HG02852 (cell line): ENCODE results near the gene PKD1L1.

Experiments
- ATAC-seq: cut with Tn5 transposase; IDR thresholded peaks from one replicate; pipeline ENCODE4 v1.9.1; 2021; ENCODE audit warnings: mild to moderate bottlenecking, moderate library complexity; ENCODE audit not compliant: unreplicated experiment

The PKD1L1 gene

DNA sequence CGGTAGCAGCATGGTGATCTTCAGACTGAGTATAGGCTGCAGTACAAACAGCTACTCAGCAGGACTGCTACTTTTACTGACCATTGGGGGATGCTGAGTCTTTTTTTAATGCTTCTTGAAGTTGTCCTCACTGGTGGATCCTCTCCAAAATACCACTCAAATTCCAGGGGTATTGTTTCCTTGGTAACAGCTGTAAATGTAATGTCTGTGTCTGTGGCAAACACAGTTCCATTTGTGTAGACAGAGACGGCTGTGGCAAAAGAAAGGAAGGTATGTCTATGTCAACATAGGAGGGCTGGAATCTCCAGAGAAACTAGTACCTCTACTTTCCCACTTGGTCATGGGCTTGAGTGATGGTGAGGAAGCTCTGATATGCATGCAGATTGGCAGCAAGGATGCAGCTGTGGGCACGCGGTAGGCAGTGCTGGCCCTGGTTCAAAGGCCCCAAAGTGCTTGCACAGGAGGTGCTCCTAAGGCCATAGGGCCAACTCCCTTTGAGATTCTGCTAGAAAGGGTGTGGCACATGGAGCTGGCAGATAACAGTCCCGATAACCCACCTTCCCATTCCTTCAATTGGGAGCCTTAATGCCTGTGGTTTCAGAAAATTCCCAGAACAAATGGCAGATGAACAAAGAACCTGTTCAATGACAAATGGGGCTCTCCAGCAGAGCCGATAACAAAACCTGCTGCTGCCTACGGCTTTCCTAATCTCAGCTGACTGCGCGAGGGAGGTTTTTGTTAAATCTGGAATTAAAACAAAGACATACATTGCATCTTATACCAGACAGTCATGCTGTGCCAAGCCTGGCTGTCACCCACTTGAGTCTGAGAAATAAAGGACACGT lies 43.0 kb downstream of the PKD1L1 start:
- no peak for ATAC-seq

DNA sequence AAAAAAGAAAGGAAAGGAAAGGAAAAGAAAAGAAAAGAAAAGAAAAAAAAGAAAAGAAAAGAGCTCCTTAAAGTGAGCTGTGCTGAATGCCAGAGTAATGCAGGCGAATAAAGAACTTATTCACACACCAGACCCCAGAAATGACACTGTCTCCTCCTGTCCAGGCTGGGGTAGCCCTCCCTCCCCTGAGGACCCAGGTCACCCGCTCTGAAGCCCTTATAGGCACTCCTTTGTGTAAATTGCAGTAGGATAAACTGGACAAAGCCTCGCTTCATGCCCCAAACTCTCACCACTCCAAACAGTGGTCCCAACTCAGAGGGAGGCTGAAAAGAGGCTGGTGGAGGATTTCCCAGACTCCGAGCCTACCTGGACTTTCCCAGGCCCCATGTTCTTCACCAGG lies 46.3 kb downstream of the PKD1L1 start:
- no peak for ATAC-seq

DNA sequence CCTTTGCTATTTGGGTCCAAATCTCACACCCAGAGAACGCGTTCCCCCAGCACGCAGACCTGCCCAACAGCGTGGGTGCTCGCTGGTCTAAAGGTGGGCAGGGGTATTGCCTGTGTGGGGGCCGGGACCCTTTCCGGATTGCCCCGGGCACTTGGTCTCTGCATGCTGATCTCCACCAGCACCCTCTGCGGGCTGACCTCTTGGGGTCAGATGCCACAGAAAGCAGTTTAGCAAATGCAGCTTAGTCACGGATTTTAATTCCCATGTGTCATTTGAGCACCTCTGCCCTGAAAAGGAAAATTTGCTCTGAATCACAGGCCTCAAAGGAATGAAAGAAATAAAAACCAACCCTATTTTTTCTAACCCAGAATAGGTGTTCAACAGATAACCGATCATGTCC lies 46.7 kb downstream of the PKD1L1 start:
- no peak for ATAC-seq

DNA sequence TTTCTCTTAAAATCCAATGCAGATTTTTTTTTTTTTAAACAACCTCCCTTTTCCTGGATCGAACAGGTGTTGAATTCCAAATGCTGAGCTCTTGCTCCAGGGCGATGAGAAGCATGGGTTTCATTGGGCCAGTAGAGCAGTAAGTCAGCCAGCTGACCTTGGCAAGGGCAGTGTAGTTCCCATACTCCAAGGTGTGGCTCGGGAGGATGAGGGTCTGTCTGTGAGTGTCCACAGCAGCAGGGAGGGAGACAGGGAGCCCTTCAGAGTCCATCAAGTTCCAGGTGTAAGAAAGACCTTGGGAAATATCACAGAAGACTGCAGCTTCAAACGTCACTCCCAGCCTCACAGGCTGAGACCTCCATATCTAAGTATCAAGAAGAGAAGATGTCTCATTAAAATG lies 50.4 kb downstream of the PKD1L1 start:
- no peak for ATAC-seq

DNA sequence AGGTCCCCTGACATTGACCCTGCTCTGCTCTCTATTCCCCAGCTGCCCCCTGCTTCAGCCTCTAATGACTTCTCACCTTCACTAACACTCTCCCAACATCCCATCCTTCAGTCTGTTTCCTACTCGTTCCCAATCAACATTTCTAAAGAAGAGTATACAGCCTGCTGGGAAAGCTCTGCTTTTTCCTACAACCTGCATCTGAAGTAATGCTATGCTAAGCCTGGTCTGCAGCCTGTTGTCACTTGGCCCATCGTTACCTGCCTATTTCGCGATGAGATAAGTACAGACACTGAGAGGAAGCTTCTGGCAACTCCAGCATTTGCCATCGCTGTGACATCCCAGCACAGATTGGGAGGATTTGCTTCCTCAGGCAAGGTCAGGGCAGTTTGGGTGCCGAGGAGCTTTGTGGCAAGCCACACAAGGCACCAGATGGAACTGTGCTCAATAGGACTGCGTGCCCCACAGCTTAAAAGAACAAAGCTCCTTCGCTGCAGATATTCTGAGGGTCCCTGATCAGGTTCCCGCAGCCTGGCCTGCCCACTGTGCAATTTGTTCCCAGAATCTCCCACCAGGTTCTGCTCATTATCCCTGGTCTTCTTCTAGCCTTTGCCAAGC lies 51.4 kb downstream of the PKD1L1 start:
- ATAC-seq: no peak

GRCh38 chr7:47895026-47895425 lies 53.2 kb downstream of the PKD1L1 start:
- no peak for ATAC-seq

- ATAC-seq: no peak
Measured at GRCh38 chr7:47893721-47894365, 54.4 kb downstream of the PKD1L1 start.

- ATAC-seq: no peak
Measured at GRCh38 chr7:47893238-47893637, 55.0 kb downstream of the PKD1L1 start.

- no peak for ATAC-seq
Measured at GRCh38 chr7:47890606-47891005, 57.7 kb downstream of the PKD1L1 start.

- no peak for ATAC-seq
Measured at GRCh38 chr7:47890125-47890524, 58.1 kb downstream of the PKD1L1 start.

DNA sequence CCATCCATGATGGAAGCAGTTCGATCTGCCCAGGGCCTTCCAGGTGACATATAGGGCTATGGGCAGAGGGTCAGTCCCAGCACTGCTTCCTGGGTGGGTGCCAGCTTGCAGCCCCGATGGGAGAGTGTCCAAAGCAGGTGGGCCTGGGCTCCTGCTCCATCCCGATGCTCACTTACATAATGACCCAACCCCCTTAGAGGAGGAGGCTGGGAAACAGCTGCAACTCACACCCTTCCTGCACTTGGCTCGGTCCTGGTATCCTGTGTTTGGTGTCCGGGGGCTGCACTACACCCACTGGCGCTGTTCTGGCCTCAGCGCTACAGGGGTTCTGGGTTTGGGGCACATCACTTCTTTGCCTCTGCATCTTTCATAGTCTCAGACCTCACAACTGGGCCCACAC lies 58.5 kb downstream of the PKD1L1 start:
- ATAC-seq: no peak

GRCh38 chr7:47888371-47889265 lies 59.6 kb downstream of the PKD1L1 start:
- ATAC-seq: no peak

DNA sequence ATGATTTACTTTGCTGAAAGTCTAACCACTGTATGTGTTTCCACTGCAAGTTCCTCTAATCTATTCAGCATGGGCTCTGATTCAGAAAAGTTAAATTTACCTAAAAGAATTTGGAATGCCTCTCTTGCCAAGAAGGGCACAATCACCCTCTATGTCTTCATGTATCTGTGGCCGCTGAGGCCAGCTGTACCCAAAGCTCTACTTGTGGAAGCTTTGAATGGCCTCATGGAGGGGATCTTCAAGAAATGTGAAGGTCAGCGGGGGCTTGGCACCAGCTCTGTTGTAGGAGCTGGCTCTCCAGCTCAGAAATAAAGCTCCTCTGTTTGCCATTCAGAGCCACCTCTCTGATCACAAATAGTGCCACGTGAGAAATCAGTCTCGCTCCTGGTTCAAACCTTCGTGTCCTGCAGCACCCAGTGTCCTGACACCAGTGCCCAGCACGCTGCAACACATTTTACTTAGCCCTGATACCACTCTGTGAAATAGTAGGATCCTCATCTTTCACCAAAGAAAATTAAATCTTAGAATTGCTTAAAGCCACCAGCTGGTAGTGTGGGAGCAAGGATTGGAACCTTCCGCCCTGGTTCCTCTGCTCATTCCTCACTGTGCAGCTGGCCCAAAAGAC lies 61.1 kb downstream of the PKD1L1 start:
- ATAC-seq: no peak

- ATAC-seq: no peak
Measured at GRCh38 chr7:47885987-47886811, 62.1 kb downstream of the PKD1L1 start.

GRCh38 chr7:47885309-47885986 lies 62.8 kb downstream of the PKD1L1 start:
- no peak for ATAC-seq

DNA sequence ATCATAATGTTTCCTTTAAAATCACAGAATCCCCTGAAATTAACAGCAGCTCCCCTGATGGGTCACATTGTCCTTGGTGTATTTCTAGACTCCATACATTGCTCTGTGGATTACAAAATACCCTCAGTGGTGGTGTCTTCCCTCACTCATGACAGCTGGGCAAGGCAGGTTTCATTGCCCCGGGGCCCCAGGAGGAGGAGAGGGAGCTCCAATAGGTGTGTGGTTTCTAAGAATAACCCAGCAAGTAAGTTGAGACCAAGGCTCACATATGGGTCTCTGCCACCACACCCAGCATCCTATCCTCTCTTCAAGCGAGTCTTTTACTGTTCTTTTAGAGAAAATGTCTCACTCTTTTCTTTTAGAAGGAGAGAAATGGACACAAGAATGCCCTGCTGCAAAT lies 63.6 kb downstream of the PKD1L1 start:
- no peak for ATAC-seq

GRCh38 chr7:47882635-47883034 lies 65.6 kb downstream of the PKD1L1 start:
- no peak for ATAC-seq

DNA sequence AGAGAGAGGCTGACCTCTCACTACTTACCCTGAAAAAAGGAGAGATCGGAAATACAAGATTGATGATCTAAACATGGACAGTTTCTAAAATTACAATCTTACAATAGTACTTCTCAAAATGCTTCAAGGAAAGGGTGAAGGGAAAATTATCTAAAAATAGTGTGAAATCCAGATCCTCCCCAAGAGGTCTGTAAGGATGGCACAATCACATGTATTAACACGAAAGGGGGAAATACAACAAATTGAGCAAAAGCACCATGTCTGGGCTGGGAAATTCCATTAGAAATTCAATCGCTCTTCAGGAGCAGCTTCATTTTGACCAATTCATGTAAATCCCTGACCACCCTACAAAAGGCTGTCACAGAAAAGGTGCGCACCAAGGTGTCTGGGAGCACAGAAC lies 67.0 kb downstream of the PKD1L1 start:
- no peak for ATAC-seq

- ATAC-seq: no peak
Measured at GRCh38 chr7:47878662-47879061, 69.6 kb downstream of the PKD1L1 start.
